Tibial nerve (tissue), 4 donors: Measurements from ENCODE around the gene MRPL16.

ENCODE experiments used
- CTCF ChIP-seq, 5 experiments: fragments of 200-600 bp in 3 of 5; fragments of 450-650 bp in 2 of 5; sonication (generic) in 3 of 5; IDR thresholded peaks; one replicate each; pipeline ENCODE4 v1.5.1; 2016 to 2019; ENCODE audit warnings: antibody characterized with exemption in 5 of 5, mild to moderate bottlenecking in 3 of 5, moderate library complexity in 2 of 5
- EP300 ChIP-seq, 2 donors: sonication (generic); formaldehyde crosslinking; IDR thresholded peaks; one replicate each; pipeline ENCODE4 v1.6.1; 2017; ENCODE audit warnings: antibody characterized with exemption in 2 of 2, mild to moderate bottlenecking in 1 of 2
- POLR2A ChIP-seq, 2 donors: fragments of 450-650 bp; IDR thresholded peaks; one replicate each; pipeline ENCODE4 v1.6.1; 2017; ENCODE audit warnings: antibody characterized with exemption in 2 of 2, mild to moderate bottlenecking in 2 of 2, moderate library complexity in 2 of 2

GRCh38 chr11:59782080-59782479 is 28.5 kb downstream of the MRPL16 start:
- TF ChIP-seq CTCF (IDR thresholded peaks at IDR 0.05) (no peak), EP300 (IDR thresholded peaks at IDR 0.05) (no peak), POLR2A (IDR thresholded peaks at IDR 0.05) (no peak)
